ENCODE results near the gene GPR35.

DNA sequence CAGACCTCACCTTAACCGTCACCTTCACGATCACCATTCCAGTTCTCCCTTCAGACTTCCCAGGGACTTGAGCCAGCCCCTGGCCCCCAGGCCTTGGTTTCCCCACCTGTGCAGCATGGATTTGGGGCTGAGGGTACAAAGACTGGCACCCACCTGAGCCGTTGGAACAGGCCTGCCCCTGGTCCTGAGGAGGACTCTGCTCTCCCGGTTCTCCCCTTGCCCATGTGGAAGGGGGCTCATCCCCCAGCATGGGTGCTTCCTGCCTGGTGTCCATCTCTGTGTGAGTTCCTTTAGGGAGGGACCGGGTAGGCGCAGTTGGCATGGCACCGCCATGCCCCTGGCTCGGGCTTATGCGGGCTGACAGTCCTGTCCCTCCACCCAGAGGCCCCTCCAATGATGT is 10.9 kb upstream of the GPR35 start:
- no peak for TF ChIP-seq CTCF (conservative IDR thresholded peaks at IDR 0.05; ENCODE audit: low read depth, low read length)
- TF ChIP-seq EZH2 (IDR thresholded peaks at IDR 0.05; ENCODE audit: borderline replicate concordance, low read depth, low read length, poor library complexity, severe bottlenecking) = no peak
